ENCODE data around the gene HSPB7.
"Not testable (repeated sequence)": the region's sequence is repeated elsewhere in the genome, so short reads cannot be mapped to it uniquely, and the experiment has no call there.

HSPB7 gene

GRCh38 chr1:16047791-16048475 lies 30.1 kb upstream of the HSPB7 start:
- no peak overlapping the region for H3K4me3 ChIP-seq (ENCODE audit: low read depth, low read length)
- no peak for DNase-seq (ENCODE audit: low read depth)
- TF ChIP-seq, protein P1, sequence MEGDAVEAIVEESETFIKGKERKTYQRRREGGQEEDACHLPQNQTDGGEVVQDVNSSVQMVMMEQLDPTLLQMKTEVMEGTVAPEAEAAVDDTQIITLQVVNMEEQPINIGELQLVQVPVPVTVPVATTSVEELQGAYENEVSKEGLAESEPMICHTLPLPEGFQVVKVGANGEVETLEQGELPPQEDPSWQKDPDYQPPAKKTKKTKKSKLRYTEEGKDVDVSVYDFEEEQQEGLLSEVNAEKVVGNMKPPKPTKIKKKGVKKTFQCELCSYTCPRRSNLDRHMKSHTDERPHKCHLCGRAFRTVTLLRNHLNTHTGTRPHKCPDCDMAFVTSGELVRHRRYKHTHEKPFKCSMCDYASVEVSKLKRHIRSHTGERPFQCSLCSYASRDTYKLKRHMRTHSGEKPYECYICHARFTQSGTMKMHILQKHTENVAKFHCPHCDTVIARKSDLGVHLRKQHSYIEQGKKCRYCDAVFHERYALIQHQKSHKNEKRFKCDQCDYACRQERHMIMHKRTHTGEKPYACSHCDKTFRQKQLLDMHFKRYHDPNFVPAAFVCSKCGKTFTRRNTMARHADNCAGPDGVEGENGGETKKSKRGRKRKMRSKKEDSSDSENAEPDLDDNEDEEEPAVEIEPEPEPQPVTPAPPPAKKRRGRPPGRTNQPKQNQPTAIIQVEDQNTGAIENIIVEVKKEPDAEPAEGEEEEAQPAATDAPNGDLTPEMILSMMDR (IDR thresholded peaks at IDR 0.05; ENCODE audit: control insufficient read depth, extremely low read depth, insufficient read depth) = no peak

DNA sequence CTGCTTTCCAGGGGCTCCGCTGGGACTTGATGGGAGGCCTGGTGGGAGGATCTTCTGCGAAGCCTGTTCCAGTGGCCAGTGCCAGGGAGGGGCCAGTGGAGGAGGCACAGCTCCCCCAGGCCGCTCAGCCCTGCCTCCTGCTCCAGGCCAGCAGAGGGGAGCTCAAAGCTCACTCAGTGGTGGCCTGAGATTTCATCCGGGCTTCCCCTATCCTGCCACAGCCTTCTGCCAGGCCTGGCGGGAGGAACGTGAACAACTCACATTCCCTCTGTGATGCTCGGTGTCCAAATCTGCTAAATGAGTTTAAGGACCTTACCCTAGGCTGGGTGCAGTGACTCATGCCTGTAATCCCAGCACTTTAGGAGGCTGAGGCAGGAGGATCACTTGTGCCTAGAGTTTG lies 29.0 kb upstream of the HSPB7 start:
- no peak for DNase-seq (ENCODE audit: low read depth)
- TF ChIP-seq, protein P1 (IDR thresholded peaks at IDR 0.05; ENCODE audit: control insufficient read depth, extremely low read depth, insufficient read depth) = no peak

DNA sequence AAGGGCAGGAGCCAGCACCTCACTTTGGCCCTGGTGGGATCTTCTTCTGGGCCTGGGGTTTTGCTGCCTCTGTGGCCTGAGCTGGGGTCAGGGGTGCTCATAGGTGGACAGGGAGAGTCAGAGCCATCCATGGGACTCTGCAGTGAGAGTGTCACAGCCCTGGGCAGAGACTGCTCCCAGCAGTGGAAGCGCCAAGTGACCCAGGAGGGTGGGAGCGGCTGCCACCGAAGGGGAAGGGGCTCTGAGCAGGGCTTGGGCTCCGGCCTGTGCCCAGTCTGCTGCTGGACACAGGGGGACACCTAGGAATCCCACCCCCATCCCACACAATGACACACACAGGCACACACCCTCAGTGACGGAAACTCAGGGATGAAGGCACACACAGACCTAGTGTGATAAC lies 26.1 kb upstream of the HSPB7 start:
- no peak for DNase-seq (ENCODE audit: low read depth)
- TF ChIP-seq, protein P1 (IDR thresholded peaks at IDR 0.05; ENCODE audit: control insufficient read depth, extremely low read depth, insufficient read depth) = no peak
- H3K4me3 ChIP-seq (ENCODE audit: low read depth, low read length) = no peak overlapping the region

More for the DNA sequence above, 29.0 kb upstream of the HSPB7 start:
- no peak overlapping the region for H3K4me3 ChIP-seq (ENCODE audit: low read depth, low read length)

GRCh38 chr1:16043521-16043920 lies 25.7 kb upstream of the HSPB7 start, which contains the start of gene CLCNKB:
Gene CLCNKB, plus strand, starts transcription at chr1:16043782. Its CDS starts 711 bp downstream, at chr1:16044493.
- no peak within 1 kb of the TSS for H3K4me3 ChIP-seq (ENCODE audit: low read depth, low read length)
- TF ChIP-seq, protein P1 (IDR thresholded peaks at IDR 0.05; ENCODE audit: control insufficient read depth, extremely low read depth, insufficient read depth) = no peak
- DNase-seq (ENCODE audit: low read depth) = no peak

DNA sequence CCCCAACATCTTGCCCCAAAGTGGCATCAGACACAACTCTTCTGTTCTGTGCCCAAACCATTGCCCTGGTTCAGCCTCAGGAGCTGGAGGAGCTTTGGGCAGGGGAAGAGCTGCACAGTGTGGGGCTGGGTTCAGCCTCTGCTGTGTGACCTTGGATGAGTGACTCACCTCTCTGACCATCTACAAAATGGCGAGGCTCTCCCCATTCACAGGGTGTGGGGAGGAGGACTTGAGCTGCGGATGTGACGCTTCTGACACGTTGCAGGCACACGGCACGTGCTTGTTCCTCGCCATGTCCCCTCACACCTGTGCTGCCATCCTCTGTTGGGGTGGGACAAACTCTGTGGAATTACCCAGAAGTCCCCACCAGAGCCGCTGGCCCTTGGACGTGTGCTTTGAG lies 24.8 kb upstream of the HSPB7 start:
- not testable (repeated sequence) for H3K4me3 ChIP-seq (ENCODE audit: low read depth, low read length); DNase-seq (ENCODE audit: low read depth)

GRCh38 chr1:16042096-16042495 lies 24.3 kb upstream of the HSPB7 start:
- H3K4me3 ChIP-seq (ENCODE audit: low read depth, low read length) = no peak overlapping the region

DNA sequence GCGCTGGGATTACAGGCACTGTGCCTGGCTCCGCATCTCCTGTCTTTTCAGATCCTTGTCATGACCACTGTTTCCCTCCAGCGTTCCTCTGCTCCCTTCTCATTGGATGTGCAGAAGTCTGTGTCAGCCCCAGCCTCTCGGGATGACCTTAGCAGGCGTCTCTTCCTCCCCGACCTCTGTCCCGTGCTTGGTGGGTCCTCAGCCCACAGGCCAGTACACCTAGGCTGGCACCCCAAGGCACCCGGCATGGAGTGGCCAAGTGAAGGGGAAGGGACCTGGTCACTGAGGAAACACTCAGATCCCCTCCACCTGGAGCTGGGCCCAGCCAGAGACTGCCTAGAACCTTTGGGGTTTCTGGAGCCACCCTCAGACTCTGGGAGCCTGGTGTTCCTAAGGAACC lies 23.4 kb upstream of the HSPB7 start:
- no peak overlapping the region for H3K4me3 ChIP-seq (ENCODE audit: low read depth, low read length)
- TF ChIP-seq, protein P1 (IDR thresholded peaks at IDR 0.05; ENCODE audit: control insufficient read depth, extremely low read depth, insufficient read depth) = no peak
- no peak for DNase-seq (ENCODE audit: low read depth)

More at GRCh38 chr1:16042096-16042495, 24.3 kb upstream of the HSPB7 start:
- TF ChIP-seq, protein P1 (IDR thresholded peaks at IDR 0.05; ENCODE audit: control insufficient read depth, extremely low read depth, insufficient read depth) = no peak
- no peak for DNase-seq (ENCODE audit: low read depth)

GRCh38 chr1:16039871-16040270 lies 22.0 kb upstream of the HSPB7 start:
- not testable (repeated sequence) for H3K4me3 ChIP-seq (ENCODE audit: low read depth, low read length); DNase-seq (ENCODE audit: low read depth)
